ENCODE results near the gene SSBP1.
A peak's percentile ranks its signal among the peaks of the same experiment; 100 is the strongest.
"Not testable (repeated sequence)": the region's sequence is repeated elsewhere in the genome, so short reads cannot be mapped to it uniquely, and the experiment has no call there.

SSBP1 gene, protein sequence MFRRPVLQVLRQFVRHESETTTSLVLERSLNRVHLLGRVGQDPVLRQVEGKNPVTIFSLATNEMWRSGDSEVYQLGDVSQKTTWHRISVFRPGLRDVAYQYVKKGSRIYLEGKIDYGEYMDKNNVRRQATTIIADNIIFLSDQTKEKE

GRCh38 chr7:141737836-141738591 is at the start of gene SSBP1:
Gene SSBP1 (plus strand): TSS chr7:141738358. CDS start chr7:141739167, 809 bp downstream.
- DNase-seq (ENCODE audit: low read depth in 2 of 2) = peak; percentile 73 to 80

DNA sequence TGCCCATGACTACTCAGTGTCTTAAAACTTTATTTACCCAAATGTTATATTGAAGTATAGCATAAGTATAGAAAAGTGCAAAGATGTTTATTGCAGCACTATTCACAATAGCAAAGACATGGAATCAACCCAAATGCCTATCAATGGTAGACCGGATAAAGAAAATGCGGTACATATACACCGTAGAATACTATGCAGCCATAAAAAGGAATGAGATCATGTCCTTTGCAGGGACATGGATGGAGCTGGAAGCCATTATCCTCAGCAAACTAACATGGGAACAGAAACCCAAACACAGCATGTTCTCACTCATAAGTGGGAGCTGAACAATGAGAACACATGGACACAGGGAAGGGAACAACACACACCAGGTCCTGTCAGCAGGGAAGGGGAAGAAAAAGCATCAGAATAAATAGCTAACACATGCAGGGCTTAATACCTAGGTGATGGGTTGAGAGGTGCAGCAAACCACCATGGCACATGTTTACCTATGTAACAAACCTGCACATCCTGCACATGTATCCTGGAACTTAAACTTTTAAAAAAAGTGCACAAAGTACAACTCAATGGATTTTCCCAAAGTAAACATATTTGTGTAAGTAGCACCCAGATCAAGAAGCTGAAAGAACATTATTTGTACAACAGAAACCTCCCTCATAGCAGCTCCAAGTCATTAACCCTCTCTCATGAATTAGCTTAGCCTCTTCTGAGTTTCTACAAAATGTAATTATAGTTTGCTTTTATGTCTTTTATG is 48.9 kb upstream of the SSBP1 start:
- DNase-seq (ENCODE audit: low read depth in 2 of 2) = not testable (repeated sequence)

GRCh38 chr7:141691540-141691939 is 46.6 kb upstream of the SSBP1 start:
- DNase-seq (ENCODE audit: low read depth in 2 of 2) = no peak

DNA sequence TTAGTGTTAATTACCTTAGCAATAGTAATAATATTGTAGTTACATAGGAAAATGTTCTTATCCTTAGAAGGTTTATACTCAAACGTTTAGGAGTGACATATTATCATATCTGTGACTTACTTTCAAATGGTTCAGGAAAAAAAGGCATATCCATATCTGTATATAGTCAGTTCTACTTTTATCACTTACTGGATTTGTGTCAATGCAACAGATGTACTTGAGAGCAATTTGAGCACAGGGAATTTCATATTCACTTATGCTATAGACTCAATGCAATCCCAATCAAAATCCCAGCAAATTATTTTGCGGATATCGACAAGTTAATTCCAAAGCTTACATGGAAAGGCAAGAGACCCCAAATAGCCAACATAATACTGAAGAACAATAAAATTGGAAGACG is 46.2 kb upstream of the SSBP1 start:
- DNase-seq (ENCODE audit: low read depth in 2 of 2) = no peak

GRCh38 chr7:141693082-141693481 is 45.1 kb upstream of the SSBP1 start:
- no peak for DNase-seq (ENCODE audit: low read depth in 2 of 2)

GRCh38 chr7:141695803-141696289 is 42.3 kb upstream of the SSBP1 start:
- no peak for DNase-seq (ENCODE audit: low read depth in 2 of 2)

DNA sequence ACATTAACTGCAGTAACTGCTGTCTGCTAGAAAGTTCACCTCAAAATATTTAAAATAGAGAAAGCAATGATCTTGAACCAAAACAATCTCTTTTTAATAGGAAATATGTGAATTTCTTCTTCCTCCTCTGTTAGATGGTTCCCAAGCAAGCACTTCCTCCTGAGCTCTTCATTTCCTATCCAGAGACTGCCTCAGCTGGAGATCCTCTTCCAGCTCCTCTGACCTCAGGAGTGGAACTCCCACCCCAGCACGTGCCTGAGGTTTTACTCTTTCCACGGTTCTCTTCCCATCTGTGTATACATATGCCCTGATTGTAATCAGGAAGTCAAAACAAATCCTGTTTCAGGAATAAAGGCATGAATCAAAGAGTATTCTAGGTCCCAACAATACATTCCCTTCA is 41.8 kb upstream of the SSBP1 start:
- no peak for DNase-seq (ENCODE audit: low read depth in 2 of 2)

DNA sequence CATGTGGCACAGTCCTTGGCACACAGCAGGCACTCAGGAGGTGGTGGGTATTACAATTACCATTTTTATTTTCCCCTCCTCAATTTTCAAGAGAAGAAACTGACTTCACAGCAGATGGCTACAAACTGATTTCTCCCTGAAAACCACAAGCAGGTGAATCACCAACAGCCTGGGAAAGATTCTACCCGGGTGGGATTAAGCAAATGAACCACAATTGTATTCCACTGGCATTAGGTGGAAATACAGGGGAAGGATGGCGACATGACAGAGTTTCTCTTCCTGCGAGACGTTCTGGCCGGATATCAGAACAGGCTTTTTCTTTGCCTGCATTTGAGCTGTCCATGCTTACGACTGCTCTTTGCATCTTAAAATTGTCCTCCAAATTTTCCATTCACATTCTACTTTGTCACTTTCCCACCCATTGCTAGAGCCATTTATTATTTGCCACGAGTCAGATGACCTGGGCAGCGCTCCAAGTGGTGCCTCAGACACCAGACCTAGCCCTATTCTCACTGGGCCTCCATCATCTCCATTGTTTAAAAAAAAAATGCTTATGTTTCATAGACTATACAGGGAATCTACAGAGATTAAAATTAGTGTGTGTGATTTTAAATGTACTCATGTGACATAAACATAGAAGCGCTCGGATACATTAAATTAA is 40.8 kb upstream of the SSBP1 start:
- DNase-seq (ENCODE audit: low read depth in 2 of 2) = no peak

GRCh38 chr7:141698247-141699015 is 39.7 kb upstream of the SSBP1 start:
- DNase-seq (ENCODE audit: low read depth in 2 of 2) = no peak

DNA sequence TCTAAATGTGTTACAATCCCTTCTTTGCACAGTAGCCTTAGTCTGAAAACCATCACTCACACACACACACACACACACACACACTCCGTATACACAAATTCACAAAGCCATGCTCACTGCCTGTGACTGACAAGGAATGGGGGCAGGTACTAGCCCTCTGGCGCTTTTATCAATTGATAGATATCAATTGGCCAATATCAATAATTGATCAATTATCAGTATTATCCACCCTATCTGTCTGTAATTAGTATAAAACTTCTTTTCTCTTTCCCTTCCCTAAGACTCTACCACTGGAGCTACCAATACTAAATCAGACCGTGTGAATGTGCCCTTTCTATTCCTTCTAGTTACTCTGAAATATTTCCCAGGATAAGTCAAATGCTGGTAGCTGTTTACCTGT is 38.3 kb upstream of the SSBP1 start:
- DNase-seq (ENCODE audit: low read depth in 2 of 2) = no peak

DNA sequence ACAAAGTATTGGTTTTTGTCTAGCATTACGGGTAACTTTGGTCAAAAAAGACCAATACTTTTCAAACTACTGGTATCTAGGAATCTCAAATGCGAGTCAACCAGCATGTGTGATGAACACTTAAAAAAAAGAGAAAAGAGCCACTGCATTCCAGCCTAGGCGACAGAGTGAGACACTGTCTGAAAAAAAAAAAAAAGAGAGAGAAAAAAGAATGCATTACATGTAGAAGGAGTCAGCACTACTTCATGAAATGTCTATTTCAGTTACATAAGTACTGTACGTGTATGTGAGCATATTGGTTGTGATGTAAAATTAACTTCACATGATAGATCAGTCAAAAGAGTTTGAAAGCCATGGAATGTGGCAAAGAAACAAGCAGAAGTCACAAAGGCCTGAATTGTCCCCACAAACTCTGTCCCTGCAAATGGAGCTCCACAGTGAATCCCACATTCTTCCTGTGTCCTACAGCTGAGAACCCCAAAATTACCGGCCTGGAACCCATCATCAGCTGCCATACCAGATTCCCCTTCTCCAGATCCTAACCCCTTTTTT is 37.8 kb upstream of the SSBP1 start:
- no peak for DNase-seq (ENCODE audit: low read depth in 2 of 2)

GRCh38 chr7:141700848-141701371 is 37.2 kb upstream of the SSBP1 start:
- DNase-seq (ENCODE audit: low read depth in 2 of 2) = no peak

DNA sequence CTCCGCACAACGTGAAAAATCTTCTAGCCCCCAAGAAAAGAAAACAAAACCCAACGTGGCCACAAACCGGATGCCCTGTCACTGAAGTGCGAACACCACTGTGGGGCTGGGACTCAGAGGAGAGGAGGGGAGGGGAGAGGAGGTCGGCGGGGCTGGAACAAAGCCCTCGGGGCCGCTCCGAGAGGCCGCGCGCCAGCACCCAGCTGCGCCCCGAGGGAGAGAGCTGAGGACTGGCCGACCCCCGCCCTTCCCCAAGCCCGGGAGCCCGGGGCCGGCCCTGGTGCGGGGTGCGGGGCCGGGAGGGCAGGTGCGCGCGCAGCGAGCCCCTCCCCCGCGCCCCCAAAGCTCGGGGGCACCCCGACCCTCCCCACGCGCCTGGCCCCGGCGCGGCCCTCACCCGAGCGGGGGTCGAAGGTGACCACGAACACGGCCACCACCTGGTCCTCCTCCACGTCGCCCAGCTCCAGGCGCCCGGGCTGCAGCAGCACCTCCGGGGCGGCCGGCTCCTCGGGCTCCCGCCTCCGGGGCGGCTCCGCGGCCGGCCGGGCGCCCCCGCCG is 36.6 kb upstream of the SSBP1 start:
- DNase-seq (ENCODE audit: low read depth in 2 of 2) = peak; percentile 43 to 44

- DNase-seq (ENCODE audit: low read depth in 2 of 2) = peak; percentile 16 to 28
These were observed 36.1 kb upstream of the SSBP1 start, which contains the start of gene DENND11 for GRCh38 chr7:141702047-141702567. Gene DENND11 (minus strand): TSS chr7:141702166. CDS start chr7:141702153, 13 bp downstream.

DNA sequence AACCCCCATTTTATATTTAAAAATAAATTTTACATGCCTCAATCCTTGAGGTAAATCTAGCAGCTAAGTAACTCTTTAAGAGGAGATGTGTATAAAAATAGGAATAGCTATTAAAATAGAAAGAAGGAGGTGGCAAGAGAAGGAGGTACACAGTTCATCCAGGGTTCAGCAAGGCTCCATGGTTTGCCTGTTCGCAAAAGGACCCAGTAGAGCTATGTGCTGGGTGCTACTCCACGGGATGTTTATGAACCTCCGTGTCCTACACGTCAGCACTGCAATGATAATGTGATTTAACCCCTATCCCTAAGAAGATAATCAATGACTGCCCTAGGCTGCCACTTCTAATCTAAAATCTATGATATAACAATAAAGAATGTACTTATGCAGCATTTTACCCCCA is 35.3 kb upstream of the SSBP1 start:
- no peak for DNase-seq (ENCODE audit: low read depth in 2 of 2)

DNA sequence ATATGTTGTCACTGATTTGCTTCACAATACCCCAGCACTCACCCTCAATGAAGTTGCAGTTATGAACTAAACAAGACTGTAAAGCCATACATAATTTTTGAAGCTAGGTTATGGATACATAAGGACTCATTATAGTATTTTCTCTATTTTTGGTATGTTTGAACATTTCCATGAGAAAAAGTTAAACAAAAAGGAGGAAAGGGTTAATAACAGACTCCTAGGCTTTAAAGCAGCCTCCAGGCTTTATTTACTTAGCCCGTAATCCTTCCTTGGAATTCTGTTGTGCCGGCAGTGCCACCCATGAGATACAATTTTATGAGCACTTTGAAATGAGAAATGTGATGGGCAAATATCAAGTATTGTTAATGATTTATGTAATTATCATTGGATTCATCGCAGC is 34.0 kb upstream of the SSBP1 start:
- DNase-seq (ENCODE audit: low read depth in 2 of 2) = no peak

DNA sequence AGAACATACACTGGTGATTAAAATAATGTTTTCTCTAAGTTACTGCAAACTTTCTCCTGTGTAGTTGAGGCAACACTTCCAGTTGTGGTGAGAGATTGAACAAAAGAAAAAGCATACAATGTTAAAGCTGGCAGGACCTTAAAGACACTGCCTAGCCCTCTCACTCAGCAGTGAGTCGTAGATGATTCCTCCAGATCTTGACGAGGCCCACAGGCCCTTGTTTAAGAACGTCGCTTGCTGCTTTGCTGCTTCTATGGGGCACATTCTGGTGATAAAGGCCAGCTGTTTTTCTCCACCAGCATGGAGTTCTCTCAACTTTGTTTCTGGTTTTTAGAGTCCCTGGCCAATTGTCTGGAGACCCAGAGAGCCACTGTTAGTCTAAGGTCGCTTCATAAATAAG is 33.4 kb upstream of the SSBP1 start:
- no peak for DNase-seq (ENCODE audit: low read depth in 2 of 2)

DNA sequence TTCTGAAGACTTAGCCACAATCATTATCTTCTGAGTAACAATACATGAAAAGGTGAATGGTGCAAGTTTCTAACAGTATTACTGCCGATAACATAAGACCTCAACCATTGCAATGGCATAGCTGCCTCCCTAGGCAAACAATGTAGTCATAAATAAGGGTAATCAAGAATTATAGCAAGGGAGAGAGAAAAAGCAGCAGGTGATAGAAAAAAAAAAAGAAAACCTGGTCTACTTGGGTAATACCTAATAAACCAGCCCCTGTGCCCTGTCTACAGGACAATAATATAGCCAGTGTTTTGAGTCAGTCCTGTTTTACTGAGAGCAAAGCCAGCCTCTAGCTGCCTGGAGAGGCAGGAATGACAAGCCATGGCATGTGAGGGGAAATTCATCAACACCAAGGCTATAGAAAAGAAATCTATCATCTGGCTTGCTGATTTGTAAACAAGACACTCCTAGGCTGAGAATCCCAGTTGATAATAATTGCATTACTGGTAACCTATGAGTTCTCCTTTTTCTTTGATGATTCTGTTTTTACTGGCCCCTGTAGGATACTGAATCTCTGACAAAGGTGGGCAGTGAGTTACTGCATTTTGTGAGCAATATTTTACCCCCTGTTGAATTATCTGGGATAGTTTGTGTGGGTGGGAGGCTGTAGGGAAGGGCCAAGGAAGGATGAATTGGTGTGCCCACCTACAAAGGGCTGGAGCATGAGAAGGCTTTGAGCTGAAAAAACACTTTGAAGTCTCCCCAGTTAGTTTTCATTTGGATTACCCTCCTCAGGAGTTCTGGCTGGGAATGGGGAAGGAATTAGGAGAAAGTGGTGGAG is 31.7 kb upstream of the SSBP1 start:
- no peak for DNase-seq (ENCODE audit: low read depth in 2 of 2)

DNA sequence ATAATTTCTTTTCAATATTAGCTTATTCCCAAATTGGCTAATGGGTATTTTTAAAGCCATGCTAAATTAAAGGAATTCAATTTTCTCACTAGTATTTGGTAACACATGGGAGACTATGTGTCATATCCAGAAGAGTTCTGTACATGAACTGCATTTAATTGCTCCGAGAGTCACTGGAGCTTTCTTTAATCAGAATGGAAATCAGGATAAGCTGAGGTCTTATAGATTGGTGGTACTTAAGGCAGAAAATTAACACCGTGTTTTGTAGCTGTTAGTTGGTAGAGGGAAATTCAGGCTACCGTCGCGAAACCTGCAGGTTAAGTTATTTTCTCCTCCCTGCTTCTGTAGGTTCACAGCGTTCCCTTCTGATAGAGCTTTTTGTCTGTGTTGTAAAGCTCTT is 29.8 kb upstream of the SSBP1 start, which contains the start of gene WEE2:
Gene WEE2, plus strand, starts transcription at position 3 of the 400 bp plus-strand sequence. CDS start 406 bp downstream, outside the sequence.
- no peak for DNase-seq (ENCODE audit: low read depth in 2 of 2)
